HG03066 (cell line): Measurements from ENCODE around the gene CCL4.
"Not testable (repeated sequence)": the region's sequence is repeated elsewhere in the genome, so short reads cannot be mapped to it uniquely, and the experiment has no call there.

Experiments used
- ATAC-seq: cut with Tn5 transposase; IDR thresholded peaks from one replicate; pipeline ENCODE4 v1.9.1; 2021; ENCODE audit warnings: low read depth; ENCODE audit not compliant: unreplicated experiment

CCL4 gene

DNA sequence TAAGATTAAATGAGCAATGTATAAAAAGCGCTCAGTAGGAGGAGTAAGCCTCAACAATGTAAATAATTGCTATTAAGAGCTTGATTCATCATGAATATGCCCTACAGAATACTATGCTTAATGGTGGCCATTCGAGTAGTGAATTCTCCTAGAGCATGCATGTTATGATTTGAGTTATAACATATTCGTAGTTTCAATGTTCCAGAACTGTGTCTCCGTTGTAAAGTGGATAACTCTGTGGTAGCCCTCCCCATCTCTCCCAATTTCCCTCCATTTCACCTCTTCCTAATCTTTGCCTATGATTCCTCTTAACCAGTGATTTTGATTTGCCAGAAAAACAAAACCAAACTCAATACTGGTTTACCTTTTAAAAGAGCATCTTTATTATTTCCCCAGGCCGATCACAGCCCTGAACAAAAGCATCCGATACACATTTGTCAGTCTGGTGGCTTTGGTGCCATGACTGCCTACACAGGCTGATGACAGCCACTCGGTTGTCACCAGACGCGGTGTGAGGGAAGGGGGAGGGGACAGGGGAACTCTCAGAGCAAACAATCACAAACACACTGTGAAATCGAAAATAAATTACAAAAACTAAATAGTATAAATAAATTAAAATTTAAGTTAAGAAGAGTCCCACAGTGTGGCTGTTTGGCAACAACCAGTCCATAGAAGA is 15.6 kb upstream of the CCL4 start:
- ATAC-seq, result not testable (repeated sequence)

DNA sequence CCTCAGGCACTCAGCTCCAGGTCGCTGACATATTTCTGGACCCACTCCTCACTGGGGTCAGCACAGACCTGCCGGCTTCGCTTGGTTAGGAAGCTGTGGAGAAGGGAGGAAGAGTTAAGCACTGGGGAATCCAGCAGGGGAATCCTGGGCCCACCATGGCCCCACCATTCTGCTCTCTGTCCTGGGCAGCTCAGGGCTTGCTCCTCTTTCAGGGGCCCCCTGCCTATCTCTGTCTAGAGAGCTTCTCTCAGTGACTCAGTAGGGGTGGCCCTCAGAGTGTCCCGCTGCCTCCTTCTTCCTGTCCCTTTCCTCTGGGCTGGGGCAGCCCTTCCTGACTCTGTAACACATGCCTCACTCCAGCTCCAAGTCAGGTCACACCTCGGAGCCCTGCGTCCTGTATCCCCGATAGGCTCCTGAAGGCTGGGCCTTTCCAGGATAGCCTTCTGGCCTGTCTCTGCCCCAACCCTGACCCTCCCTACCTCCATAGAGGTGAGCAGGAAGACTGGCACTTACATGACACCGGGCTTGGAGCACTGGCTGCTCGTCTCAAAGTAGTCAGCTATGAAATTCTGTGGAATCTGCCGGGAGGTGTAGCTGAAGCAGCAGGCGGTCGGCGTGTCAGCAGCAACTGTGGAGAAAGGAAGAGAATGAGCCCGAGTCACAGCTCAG is 14.8 kb upstream of the CCL4 start:
- no peak for ATAC-seq

DNA sequence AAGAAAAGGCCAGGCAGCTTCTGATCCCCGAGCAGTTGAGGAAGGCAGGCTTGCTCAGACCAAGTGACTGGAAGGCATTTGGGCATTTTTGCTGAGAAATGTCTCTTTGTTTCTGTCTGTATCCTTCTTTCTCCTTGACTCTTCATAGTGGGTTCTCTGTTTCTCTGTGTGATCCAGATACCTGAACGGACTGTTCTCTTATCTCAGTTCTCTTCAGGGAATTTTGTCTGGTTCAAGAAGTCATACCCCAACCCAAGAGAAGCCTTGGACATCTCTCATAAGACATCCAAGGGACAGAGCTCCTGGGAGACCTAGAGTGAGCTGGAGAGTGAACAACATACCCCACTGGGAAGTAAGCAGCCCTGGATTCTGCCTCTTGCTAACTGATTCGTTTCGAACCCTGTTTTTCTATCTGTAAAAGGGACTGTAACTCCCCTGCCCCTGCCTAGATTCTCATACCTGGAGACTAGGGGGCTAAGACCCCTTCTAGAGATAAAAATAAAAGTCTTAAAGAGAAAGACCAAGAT is 14.2 kb upstream of the CCL4 start:
- ATAC-seq, result no peak

DNA sequence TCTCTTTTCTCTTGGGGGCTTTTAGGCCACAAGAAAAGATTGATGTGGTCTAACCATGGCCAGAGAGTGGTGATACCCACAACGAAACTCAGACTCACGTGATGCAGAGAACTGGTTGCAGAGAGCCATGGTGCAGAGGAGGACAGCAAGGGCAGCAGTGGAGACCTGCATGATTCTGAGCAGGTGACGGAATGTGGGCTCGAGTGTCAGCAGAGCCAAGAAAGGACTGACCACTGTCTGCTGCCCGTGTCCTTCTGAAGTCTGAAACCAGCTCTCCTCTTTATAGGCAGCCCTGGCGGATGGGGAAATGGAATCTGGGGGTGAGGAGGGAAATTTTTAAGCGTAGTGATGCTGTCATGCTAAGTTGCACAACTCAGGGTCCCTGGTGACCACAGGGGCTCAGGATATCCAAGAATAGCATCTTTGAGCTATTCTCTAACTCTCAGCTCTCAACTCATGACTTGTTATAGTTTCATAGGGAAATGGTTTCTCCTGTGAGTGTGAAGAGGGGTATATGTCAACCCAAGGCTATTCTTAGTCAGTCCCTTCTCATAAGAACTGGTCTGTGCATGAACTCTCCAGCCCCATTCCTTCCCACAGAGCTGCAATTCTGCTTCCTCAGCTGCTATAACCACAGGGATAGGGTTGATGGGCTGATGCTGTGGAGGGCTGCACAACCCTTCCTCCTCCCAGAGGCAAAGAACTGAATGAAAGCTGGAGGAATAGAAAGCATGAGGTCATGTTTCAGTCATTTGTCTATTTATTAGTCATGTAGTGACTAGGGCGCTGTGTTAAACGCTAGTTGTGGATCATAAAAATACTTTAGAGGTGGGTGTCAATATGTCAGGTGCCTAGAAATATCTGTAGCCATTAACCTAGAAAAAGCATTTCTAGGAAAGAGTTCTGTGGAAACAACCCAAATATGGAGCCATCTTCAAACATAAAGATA is 13.5 kb upstream of the CCL4 start, which contains the start of gene CCL3:
CCL3 (minus strand) TSS at position 256 of the 949 bp plus-strand sequence; CDS start at position 171, 85 bp downstream.
- peak; percentile 72 for ATAC-seq

DNA sequence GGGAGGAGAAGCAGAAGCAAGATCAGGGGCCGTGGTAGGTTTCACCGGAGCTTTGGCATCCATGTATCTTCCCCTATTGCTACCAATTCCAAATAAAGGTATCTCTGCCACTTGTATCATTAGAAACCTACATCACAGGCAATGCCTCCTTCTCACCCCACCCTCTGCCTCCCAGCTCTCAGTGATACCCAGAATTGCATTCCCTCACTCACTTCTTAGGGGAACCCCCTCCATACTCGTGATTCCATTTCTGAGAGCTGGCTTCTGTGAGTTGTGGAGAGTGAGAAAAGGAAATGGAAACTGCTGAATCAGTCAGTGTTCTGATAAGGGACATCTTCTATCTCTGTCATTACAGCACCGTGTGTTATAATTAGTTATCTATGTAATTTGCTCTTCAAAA is 11.4 kb upstream of the CCL4 start:
- ATAC-seq, result no peak

DNA sequence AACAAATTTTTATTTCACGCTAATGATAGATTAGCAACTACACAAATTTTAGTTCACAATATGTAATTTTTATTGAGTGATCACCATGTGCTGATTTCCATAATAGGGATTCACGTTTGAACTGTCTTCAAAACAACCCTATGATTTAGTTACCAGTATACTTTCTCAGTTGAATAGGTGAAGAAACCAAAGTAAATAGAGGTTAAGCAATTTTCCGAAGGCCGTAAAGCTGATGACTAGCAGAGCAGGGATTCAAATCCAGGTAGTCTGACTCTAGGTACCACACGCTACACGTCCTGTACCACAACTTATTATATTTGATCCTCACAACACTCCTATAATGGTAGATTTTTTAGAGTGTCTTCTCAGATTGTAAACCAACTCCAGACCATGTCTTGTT is 10.9 kb upstream of the CCL4 start:
- ATAC-seq, result not testable (repeated sequence)

DNA sequence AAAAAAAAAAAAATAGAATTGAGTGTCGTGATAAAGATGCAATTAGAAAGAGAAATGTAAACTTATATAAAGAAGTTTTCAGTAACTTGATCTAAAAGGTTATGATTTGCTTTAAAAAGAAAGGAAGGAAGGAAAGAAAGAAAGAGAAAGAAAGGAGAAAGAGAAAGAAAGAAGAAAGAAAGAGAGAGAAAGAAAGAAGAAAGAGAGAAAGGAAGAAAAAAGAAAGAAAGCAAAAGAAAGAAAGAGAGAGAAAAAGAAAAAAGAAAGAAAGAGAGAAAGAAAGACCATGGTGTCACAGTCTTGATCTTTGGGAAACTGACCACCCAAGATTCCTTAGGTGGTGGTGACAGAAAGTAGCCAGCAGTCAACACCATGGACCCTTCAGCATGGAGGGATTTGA is 9.4 kb upstream of the CCL4 start:
- ATAC-seq, result no peak

DNA sequence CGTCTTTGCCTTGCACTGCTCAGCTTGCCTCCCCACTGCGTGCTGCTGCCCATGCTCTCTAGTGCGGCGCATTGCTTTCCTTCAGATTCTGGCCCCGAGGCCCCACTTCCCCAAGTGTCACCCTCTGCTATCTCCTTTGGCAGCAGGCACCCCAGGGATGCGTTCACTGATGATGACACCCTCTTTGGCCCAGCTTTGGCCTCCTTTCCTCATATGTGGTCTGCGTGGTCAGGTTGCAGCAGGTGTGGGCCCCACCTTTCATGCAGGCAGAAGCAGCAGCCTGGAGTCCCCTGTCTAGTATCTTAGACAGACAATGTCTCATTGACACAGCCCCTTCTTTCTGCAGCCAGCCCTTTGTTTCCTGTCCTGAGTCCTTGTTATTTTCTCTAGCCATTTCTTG is 8.9 kb upstream of the CCL4 start:
- no peak for ATAC-seq

DNA sequence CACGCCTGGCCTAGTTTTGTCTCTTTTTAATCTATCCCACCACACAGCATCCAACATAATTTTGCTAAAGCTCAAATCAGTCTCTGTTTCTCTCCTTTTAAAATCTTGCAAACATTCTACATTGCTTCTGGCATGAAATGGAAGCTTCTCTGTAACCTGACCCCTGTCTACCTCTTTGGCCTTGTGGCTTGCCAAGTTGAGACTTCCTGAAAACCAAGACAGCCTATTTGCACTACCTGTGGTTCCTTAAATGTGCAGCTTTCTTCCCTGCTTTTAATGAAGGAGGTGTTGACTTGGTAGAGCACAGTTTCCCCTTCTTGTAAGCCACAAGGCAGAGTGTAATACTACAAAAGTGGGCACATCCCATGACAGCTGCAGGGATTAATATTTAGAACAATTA is 7.6 kb upstream of the CCL4 start:
- ATAC-seq, result no peak

DNA sequence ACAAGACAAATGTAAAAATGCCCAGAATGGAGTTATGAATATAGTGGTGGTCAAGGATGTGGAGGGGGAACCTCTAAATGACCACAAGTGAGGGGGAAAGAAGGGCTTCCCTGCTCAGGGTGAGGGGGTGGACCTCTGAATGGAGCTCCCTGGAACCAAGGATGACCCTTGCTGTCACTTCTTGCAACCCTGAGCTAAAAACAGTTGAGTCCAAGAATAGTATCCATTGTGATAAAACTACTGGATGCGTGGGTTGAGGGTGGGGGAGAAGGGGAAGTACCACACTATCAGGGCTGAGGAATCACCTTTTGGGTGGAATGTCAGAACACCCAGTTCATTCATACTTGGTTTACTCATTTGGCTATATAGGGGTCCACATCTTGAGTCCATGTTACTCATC is 4.6 kb upstream of the CCL4 start:
- not testable (repeated sequence) for ATAC-seq

DNA sequence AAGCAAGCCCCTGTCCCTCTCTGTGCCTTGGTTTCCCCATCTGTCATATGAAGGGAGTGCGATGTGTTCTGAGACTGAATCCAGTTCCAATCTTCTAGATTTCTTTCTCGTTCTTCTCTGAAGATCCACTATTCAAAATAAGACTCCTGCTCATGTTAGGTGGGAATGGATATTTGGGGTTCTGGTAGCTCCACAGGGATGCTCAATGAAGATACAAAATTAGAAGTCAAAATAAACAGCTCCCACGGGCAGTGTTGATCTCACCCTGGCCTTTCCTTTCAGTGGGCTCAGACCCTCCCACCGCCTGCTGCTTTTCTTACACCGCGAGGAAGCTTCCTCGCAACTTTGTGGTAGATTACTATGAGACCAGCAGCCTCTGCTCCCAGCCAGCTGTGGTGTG is 619 bp downstream of the CCL4 start:
- ATAC-seq, result not testable (repeated sequence)

DNA sequence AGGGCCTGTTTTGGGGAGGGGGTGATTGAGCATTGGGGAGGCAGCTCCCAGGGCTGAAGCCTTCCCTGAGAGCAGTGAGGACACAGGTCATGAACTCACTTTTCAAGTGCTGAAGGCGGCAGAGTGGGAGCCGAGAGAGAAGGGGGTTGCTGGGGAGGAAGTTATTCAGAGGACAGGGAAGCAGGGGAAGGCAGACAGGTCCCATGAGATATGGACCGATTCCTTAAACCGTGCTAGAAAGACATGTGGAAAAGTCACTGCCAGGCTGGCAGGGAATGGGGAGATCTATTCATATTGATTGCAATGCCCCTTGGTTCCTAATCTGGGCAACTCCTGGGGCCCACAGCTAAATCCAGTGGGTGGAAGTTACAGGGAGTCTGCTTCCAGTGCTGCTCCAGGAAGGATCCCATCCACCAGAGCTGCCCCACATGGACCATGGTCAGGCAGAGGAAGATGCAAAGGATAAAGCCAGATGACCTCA is 1.1 kb downstream of the CCL4 start:
- ATAC-seq, result no peak

DNA sequence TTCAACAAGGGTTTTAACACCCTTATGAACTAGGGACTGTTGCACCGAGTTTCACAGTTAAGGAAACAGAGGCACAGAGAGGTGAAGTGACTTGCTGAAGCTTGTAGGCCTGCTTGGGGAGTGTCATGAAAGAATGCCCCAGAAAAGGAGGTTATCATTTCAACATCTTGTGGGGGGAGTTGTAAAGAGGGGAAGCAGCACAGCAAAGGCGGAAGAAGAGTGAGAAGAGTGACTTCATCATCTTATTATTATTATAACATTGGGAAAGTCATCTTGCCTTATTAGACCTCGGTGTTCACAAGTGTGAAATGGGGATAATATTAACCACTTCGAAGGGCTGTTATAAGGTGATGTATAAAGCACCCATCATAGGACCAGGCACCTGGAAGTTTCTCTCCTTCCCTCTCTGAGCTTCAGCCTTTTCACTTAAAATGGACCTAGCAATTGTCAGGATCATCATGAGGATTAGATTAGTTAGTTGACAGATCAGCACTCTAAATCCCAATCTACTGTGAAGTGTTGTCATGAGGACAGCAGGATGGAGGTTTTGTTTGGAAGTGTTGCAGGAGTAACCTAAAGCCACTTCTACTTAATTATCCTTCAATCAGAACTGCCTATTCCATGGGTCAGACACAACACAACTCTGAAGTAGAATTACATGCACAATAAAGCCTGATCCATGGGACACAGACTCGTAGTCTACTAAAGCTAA is 2.3 kb downstream of the CCL4 start:
- no peak for ATAC-seq

DNA sequence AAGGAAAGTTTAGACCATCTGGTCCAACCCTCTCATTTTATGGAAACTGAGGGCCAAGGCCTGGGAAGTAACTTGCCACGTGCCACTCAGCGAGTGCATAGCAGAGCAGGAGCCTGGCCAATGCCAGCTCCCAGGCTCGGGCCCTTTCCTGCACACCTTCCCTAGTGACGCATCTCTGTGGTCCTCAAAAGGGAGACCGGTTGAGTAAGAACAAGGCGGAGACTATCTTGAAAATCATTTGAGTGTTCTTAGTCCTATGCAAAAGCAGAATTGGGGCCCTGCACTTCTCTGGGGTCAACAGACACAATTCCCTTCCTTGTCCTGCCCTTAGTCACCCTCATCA is 2.8 kb downstream of the CCL4 start:
- ATAC-seq, result no peak

DNA sequence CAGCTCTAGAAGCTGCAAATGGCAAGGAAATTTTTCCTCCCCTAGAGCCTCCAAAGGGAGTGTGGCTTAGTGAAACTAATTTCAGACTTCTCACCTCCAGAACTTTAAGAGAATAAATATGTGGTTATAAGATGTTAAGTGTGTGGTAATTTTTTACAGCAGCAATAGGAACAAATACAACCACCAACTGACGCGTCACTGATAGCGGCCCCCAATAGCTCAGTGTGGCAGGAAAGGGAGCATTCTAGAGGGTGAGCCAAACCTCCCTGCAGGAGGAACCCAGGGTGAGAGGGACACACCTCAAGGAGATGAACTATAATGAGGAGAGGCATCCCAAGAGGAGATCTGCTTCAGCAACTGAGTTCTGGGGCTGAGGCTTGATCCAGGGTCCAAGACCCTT is 4.0 kb downstream of the CCL4 start:
- ATAC-seq, result no peak

DNA sequence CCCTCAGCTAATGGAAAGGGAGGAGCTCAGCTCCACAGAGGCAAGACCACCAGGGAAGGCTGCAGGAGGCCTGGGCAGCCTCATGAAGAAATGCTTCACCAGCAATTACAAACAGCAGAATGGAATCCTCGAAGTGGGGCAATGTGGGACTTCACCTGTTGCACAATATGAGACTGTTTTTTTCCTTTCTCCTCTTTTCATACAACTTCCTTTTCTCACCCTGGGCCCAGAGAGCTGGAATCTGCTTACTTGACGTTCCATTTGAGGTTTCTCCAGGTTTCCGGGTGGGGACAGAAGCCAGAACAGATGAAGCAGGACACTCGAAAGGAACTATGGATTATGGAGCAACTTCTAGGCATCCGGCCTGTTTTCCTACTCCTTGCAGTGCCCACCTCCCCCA is 4.6 kb downstream of the CCL4 start:
- not testable (repeated sequence) for ATAC-seq

DNA sequence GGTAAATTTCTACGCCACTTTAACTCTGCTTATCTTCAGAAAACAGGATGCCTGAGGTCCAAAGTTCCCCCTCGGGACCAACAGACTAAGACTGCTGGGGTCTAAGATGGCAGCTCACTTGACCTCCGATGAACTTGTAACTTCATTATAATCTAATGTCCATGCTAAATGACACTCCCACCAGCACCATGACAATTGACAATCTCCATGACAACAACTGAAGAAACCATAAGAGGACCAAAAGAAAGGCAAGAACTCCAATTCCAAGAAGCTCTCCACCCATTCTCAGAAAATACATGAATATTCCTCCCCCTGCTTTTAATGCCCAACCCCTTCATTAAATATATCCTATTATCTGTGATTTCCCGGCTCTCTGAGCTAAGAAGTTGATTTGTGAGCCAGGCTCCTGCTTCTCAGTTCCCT is 7.5 kb downstream of the CCL4 start:
- no peak for ATAC-seq

DNA sequence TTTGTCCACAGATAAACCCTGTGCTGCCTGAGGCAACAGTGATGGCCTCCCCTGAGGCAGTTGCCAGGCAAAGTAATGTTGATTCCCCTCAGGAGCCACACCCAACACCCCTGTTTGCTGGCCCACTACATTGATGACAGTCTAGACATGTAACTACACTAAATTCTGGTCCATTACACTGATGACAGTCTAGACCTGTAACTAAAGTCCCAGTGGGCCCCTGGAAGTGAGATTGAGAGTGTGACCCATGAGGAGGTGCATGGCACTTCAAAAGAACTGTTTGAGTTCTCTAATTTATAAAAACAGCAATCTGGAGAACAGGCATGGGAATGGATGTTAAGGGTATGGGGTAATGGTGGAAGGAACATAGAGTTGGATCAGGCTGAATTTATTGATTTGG is 8.9 kb downstream of the CCL4 start:
- ATAC-seq, result no peak

DNA sequence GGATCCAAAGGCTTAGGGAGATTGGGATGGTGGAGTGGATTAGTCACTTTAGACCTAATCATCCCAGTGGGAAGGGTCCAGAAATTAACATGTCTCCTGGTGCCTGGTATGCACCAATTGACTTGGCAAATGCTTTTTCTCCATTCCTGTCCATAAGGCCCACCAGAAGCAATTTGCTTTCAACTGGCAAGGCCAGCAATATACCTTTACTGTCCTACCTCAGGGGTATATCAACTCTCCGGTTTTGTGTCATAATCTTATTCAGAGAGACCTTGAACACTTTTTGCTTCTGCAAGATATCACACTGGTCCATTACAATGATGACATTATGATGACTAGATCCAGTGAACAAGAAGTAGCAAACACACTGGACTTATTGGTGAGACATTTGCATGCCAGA is 9.5 kb downstream of the CCL4 start:
- not testable (repeated sequence) for ATAC-seq

DNA sequence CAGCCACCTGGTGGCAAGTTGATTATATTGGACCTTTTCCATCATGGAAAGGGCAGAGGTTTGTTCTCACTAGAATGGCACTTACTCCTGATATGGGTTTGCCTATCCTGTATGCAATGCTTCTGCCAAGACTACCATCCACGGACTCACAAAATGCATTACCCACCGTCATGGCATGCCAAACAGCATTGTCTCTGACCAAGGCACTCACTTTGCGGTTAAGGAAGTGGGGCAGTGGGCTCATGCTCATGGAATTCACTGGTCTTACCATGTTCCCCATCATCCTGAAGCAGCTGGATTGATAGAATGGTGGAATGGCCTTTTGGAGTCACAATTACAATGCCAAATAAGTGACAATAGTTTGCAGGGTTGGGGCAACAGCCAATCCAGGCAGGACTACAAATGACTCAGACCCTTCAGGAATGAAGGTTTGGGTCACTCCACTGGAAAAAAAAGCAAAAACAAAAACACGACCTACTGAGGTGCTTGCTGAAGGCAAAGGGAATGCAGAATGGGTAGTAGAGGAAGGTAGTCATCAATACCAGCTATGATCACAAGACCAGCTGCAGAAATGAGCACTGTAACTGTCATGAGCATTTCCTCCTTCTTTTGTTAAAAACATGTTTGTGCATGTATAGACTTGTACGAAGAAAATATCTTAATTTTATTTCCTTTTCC is 11.5 kb downstream of the CCL4 start:
- ATAC-seq, result not testable (repeated sequence)
